GM12878 (cell line): Measurements from ENCODE around the gene ATIC. TPM values are rescaled to one million over a fixed set of nuclear protein-coding genes. Genes with fewer than 3 reads are reported as not detected.

Source experiments
- ATAC-seq: fragments of 200-7000 bp; cut with Tn5 transposase; 3 replicates; pipeline ENCODE4 v1.9.1; 2020; ENCODE audit warnings: mild to moderate bottlenecking, moderate library complexity
- BruUV-seq: library from RNA; stranded (reverse); fragments of 400-500 nt; replicated peaks from 2 replicates; lab custom pipeline; 2021; lab: Mats Ljungman, UMichigan
- CTCF ChIA-PET: fragments of 300-600 bp; sonication (Branson Sonifier 250); formaldehyde crosslinking; extraction: SDS; loops from one replicate; lab custom pipeline; 2021; ENCODE audit warnings: inconsistent platforms; lab: Yijun Ruan, JAX
- POLR2A ChIA-PET: fragments of 350-600 bp; formaldehyde crosslinking; extraction: SDS; loops from one replicate; lab custom pipeline; 2021; ENCODE audit warnings: inconsistent platforms; lab: Charles Lee
- RAD21 ChIA-PET: fragments of 300-600 bp; sonication (Branson Sonifier 250); formaldehyde crosslinking; loops from one replicate; lab custom pipeline; 2023; ENCODE audit warnings: antibody characterized with exemption; ENCODE audit not compliant: unreplicated experiment; lab: Charles Lee
- SMC1A ChIA-PET: fragments of 300-600 bp; sonication (Branson Sonifier 250); formaldehyde crosslinking; loops from one replicate; lab custom pipeline; 2023; ENCODE audit not compliant: unreplicated experiment, uncharacterized antibody; lab: Charles Lee
- DNase-seq: peaks from one replicate; pipeline ENCODE4 v3.0.0-alpha.2; 2011; ENCODE audit warnings: low read depth, low spot score
- FAIRE-seq: peaks from 3 replicates; lab custom pipeline; 2011; peaks lifted over from hg19 to GRCh38; lab: Jason Lieb, UNC
- H2AFZ ChIP-seq: 2 replicates; pipeline ENCODE4 v1.6.0; 2011; ENCODE audit warnings: low read depth, low read length, control low read depth; ENCODE audit not compliant: control insufficient read depth
- H3K27ac ChIP-seq: 2 replicates; pipeline ENCODE4 v1.5.1; 2011; ENCODE audit warnings: control low read depth; ENCODE audit not compliant: control insufficient read depth, insufficient read depth
- H3K27me3 ChIP-seq, 2 experiments: replicated peaks in 1 of 2; 2 replicates each; pipeline versions ENCODE4 v1.6.0 to v1.6.1; 2011; ENCODE audit warnings: low read length in 1 of 2; ENCODE audit not compliant: control insufficient read depth in 2 of 2, insufficient read depth in 2 of 2
- H3K36me3 ChIP-seq, 2 experiments: 2 replicates each; pipeline ENCODE4 v1.5.1; 2011; ENCODE audit warnings: low read length in 1 of 2; ENCODE audit not compliant: control insufficient read depth in 2 of 2, insufficient read depth in 2 of 2
- H3K4me1 ChIP-seq: 2 replicates; pipeline ENCODE4 v1.6.1; 2011; ENCODE audit warnings: mild to moderate bottlenecking, low read length, moderate library complexity, mixed read lengths; ENCODE audit not compliant: control insufficient read depth, insufficient read depth
- H3K4me2 ChIP-seq: 2 replicates; pipeline ENCODE4 v1.6.0; 2011; ENCODE audit warnings: control low read depth; ENCODE audit not compliant: control insufficient read depth, insufficient read depth
- H3K4me3 ChIP-seq: fragments of 200-600 bp; sonication (generic); 2 replicates; pipeline ENCODE4 v1.5.1; 2016
- H3K79me2 ChIP-seq: 2 replicates; pipeline ENCODE4 v1.6.0; 2011; ENCODE audit warnings: low read length; ENCODE audit not compliant: control insufficient read depth, insufficient read depth
- H3K9ac ChIP-seq: 2 replicates; pipeline ENCODE4 v1.8.0; 2011; ENCODE audit warnings: low read length, control low read depth, mixed read lengths; ENCODE audit not compliant: control insufficient read depth, insufficient read depth
- H3K9me3 ChIP-seq: replicated peaks from 3 replicates; pipeline ENCODE4 v1.5.1; 2011; ENCODE audit warnings: mild to moderate bottlenecking, low read length; ENCODE audit not compliant: control insufficient read depth, insufficient read depth
- H4K20me1 ChIP-seq: 2 replicates; pipeline ENCODE4 v1.6.0; 2011; ENCODE audit not compliant: control insufficient read depth, insufficient read depth
- ASH2L ChIP-seq: fragments of 300-600, 200-600 bp; sonication (generic); IDR thresholded peaks from 2 replicates; pipeline ENCODE4 v1.6.1; 2017; ENCODE audit warnings: low read depth, mild to moderate bottlenecking, borderline replicate concordance
- ATF7 ChIP-seq: fragments of 450-650 bp; IDR thresholded peaks from 2 replicates; pipeline ENCODE4 v1.6.1; 2016; ENCODE audit warnings: low read depth, mild to moderate bottlenecking
- BHLHE40 ChIP-seq, 2 experiments: fragments of 450-650 bp in 1 of 2; IDR thresholded peaks; 2 replicates each; pipeline ENCODE4 v1.6.1; 2011 to 2017; ENCODE audit warnings: low read depth in 2 of 2, borderline replicate concordance in 1 of 2, improper control_type of control experiment in 1 of 2, low read length in 1 of 2, mild to moderate bottlenecking in 1 of 2
- CBX3 ChIP-seq: fragments of 200-600 bp; sonication (generic); IDR thresholded peaks from 2 replicates; pipeline ENCODE4 v1.6.1; 2016; ENCODE audit warnings: low read depth, borderline replicate concordance
- CBX5 ChIP-seq: sonication (generic); IDR thresholded peaks from 2 replicates; pipeline ENCODE4 v1.6.1; 2016; ENCODE audit warnings: low read depth, moderate library complexity, mild to moderate bottlenecking, inconsistent platforms
- EED ChIP-seq: sonication (generic); IDR thresholded peaks from 2 replicates; pipeline ENCODE4 v1.6.1; 2016; ENCODE audit warnings: antibody characterized with exemption, low read depth
- HDGF ChIP-seq: fragments of 450-650 bp; IDR thresholded peaks from 2 replicates; pipeline ENCODE4 v1.6.1; 2016; ENCODE audit warnings: antibody characterized with exemption
- MEF2B ChIP-seq: fragments of 450-650 bp; IDR thresholded peaks from 2 replicates; pipeline ENCODE4 v1.6.1; 2018; ENCODE audit warnings: mild to moderate bottlenecking, moderate library complexity; ENCODE audit not compliant: partially characterized antibody, poor library complexity, severe bottlenecking
- RFX5 ChIP-seq: IDR thresholded peaks from 2 replicates; pipeline ENCODE4 v1.6.1; 2011; ENCODE audit warnings: low read depth, low read length, improper control_type of control experiment
- SMC3 ChIP-seq: IDR thresholded peaks from 2 replicates; pipeline ENCODE4 v1.6.1; 2011; ENCODE audit warnings: low read length, improper control_type of control experiment, borderline replicate concordance
- SREBF1 ChIP-seq: IDR thresholded peaks from 2 replicates; pipeline ENCODE4 v1.6.1; 2012; ENCODE audit warnings: mild to moderate bottlenecking, low read length
- SRF ChIP-seq, 2 experiments: IDR thresholded peaks; 2 replicates each; pipeline ENCODE4 v1.6.1; 2011; ENCODE audit warnings: low read depth in 2 of 2, low read length in 2 of 2, mild to moderate bottlenecking in 1 of 2, moderate library complexity in 1 of 2
- ZBED1 ChIP-seq: IDR thresholded peaks from 2 replicates; pipeline ENCODE4 v1.6.1; 2016; ENCODE audit warnings: borderline replicate concordance
- ZNF24 ChIP-seq: fragments of 450-650 bp; IDR thresholded peaks from 2 replicates; pipeline ENCODE4 v1.6.1; 2017; ENCODE audit warnings: antibody characterized with exemption, mild to moderate bottlenecking
- ZNF622 ChIP-seq: fragments of 450-650 bp; IDR thresholded peaks from 2 replicates; pipeline ENCODE4 v1.6.1; 2017; ENCODE audit warnings: mild to moderate bottlenecking, inconsistent platforms
- WGBS: methylation state at CpG from one replicate; pipeline ENCODE4 v1.1.6; 2016; ENCODE audit warnings: low lambda C conversion rate; ENCODE audit not compliant: insufficient replicate concordance, insufficient coverage; ENCODE audit errors: missing lambda C conversion rate; 5-methylcytosine and 5-hydroxymethylcytosine counted together
- in situ Hi-C: fragments of 300-500 bp; cut with MboI; formaldehyde crosslinking; loops from 9 replicates; pipeline ENCODE4 v1.14.3; 2018; ENCODE audit warnings: mixed read lengths
- intact Hi-C: fragments of 100-400 bp; cut with micrococcal nuclease; formaldehyde crosslinking; loops from one replicate; pipeline ENCODE4 v1.14.2; 2022; ENCODE audit not compliant: unreplicated experiment
- polyA plus RNA-seq, 11 experiments: library from polyadenylated mRNA; depleted of rRNA in 4 of 11; unstranded in 6 of 11; stranded (reverse) in 5 of 11; fragments of >200 nt; fragmentation: Nextera tagmentation in 4 of 11; fragmentation: Illumina TruSeq in 1 of 11; extraction: Ambion mirVana in 4 of 11; extraction: Trizol in 1 of 11; gene quantifications; 1 replicate in 1 of 11; 2 replicates in 10 of 11; pipeline versions ENCODE4 v1.2.1 to v1.2.3, GENCODE V29; 2011 to 2016; ENCODE audit warnings: inconsistent platforms in 2 of 11, missing spikeins in 2 of 11, low read depth in 1 of 11
- total RNA-seq, 4 experiments: library from RNA; depleted of rRNA in 3 of 4; stranded (reverse); fragments of >200 nt in 3 of 4; fragmentation: Illumina TruSeq in 1 of 4; extraction: Trizol in 1 of 4; gene quantifications; 2 replicates each; pipeline versions ENCODE4 v1.2.1 to v1.2.3, GENCODE V29; 2013 to 2021
- TF ChIP-seq, protein P1 (sequence below): fragments of 450-650 bp; IDR thresholded peaks from 2 replicates; pipeline ENCODE4 v1.6.1; 2014; ENCODE audit warnings: mild to moderate bottlenecking
- TF ChIP-seq, protein P2 (sequence below): fragments of 450-650 bp; IDR thresholded peaks from 2 replicates; pipeline ENCODE4 v1.6.1; 2018; ENCODE audit warnings: borderline replicate concordance, mild to moderate bottlenecking; ENCODE audit not compliant: partially characterized antibody
- TF ChIP-seq, protein P3 (sequence below): IDR thresholded peaks from 2 replicates; pipeline ENCODE4 v1.6.1; 2012; ENCODE audit warnings: low read depth, low read length, improper control_type of control experiment
- TF ChIP-seq, protein P4 (sequence below): fragments of 450-650 bp; IDR thresholded peaks from 2 replicates; pipeline ENCODE4 v1.6.1; 2016; ENCODE audit warnings: mild to moderate bottlenecking
- TF ChIP-seq, protein P5 (sequence below): fragments of 150-350 bp; IDR thresholded peaks from 2 replicates; pipeline ENCODE4 v1.6.1; 2014; ENCODE audit warnings: mild to moderate bottlenecking, low read depth, low read length

The ATIC gene
- total and polyA plus RNA-seq, 10 of the 15 experiments (the other 5 are each of a cell fraction or from before 2014, with no cell fraction given), result 45.1 to 518 (median 306) TPM

DNA sequence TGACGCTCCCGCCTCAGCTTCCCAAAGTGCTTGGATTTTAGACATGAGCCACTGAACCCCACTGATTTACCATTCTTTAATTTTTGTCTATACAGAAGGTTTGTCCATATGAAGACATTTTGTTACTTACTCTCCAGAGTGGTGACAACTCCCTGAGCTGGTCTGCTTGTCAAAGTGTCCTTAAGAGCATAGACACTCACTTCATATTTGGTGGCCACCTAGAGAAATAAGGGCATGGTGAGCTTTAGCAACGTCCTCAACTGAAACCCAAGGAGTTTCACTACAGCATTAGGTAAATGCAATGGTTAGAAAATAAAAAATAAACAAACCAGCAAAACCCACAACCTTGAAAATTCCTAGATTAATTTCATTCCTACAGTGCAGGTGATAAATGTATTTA is 66.2 kb downstream of the ATIC start:
- in situ Hi-C loops (no loop called here), intact Hi-C loops (no loop called here)
- RAD21 ChIA-PET, result no interaction called here
- no TSS peak for BruUV-seq
- no peak for TF ChIP-seq CBX3
- no peak for TF ChIP-seq SMC3
- TF ChIP-seq BHLHE40 (IDR thresholded peaks at IDR 0.05; ENCODE audit: borderline replicate concordance in 1 of 2, low read depth in 2 of 2, low read length in 1 of 2), result no peak
- TF ChIP-seq ATF7, result no peak
- TF ChIP-seq, protein P1, sequence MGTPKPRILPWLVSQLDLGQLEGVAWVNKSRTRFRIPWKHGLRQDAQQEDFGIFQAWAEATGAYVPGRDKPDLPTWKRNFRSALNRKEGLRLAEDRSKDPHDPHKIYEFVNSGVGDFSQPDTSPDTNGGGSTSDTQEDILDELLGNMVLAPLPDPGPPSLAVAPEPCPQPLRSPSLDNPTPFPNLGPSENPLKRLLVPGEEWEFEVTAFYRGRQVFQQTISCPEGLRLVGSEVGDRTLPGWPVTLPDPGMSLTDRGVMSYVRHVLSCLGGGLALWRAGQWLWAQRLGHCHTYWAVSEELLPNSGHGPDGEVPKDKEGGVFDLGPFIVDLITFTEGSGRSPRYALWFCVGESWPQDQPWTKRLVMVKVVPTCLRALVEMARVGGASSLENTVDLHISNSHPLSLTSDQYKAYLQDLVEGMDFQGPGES, result no peak
- TF ChIP-seq RFX5, result no peak
- TF ChIP-seq, protein P2, sequence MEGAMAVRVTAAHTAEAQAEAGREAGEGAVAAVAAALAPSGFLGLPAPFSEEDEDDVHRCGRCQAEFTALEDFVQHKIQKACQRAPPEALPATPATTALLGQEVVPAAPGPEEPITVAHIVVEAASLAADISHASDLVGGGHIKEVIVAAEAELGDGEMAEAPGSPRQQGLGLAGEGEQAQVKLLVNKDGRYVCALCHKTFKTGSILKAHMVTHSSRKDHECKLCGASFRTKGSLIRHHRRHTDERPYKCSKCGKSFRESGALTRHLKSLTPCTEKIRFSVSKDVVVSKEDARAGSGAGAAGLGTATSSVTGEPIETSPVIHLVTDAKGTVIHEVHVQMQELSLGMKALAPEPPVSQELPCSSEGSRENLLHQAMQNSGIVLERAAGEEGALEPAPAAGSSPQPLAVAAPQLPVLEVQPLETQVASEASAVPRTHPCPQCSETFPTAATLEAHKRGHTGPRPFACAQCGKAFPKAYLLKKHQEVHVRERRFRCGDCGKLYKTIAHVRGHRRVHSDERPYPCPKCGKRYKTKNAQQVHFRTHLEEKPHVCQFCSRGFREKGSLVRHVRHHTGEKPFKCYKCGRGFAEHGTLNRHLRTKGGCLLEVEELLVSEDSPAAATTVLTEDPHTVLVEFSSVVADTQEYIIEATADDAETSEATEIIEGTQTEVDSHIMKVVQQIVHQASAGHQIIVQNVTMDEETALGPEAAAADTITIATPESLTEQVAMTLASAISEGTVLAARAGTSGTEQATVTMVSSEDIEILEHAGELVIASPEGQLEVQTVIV, result no peak
- TF ChIP-seq, protein P3, sequence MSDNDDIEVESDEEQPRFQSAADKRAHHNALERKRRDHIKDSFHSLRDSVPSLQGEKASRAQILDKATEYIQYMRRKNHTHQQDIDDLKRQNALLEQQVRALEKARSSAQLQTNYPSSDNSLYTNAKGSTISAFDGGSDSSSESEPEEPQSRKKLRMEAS, result no peak
- no peak for TF ChIP-seq MEF2B
- TF ChIP-seq SREBF1, result no peak
- no peak for TF ChIP-seq SRF (IDR thresholded peaks at IDR 0.05; ENCODE audit: low read depth in 2 of 2, low read length in 2 of 2)
- TF ChIP-seq, protein P4, sequence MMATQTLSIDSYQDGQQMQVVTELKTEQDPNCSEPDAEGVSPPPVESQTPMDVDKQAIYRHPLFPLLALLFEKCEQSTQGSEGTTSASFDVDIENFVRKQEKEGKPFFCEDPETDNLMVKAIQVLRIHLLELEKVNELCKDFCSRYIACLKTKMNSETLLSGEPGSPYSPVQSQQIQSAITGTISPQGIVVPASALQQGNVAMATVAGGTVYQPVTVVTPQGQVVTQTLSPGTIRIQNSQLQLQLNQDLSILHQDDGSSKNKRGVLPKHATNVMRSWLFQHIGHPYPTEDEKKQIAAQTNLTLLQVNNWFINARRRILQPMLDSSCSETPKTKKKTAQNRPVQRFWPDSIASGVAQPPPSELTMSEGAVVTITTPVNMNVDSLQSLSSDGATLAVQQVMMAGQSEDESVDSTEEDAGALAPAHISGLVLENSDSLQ, result no peak
- TF ChIP-seq HDGF, result no peak
- no peak for TF ChIP-seq CBX5
- TF ChIP-seq ZNF24, result no peak
- no peak for TF ChIP-seq ASH2L
- TF ChIP-seq, protein P5, sequence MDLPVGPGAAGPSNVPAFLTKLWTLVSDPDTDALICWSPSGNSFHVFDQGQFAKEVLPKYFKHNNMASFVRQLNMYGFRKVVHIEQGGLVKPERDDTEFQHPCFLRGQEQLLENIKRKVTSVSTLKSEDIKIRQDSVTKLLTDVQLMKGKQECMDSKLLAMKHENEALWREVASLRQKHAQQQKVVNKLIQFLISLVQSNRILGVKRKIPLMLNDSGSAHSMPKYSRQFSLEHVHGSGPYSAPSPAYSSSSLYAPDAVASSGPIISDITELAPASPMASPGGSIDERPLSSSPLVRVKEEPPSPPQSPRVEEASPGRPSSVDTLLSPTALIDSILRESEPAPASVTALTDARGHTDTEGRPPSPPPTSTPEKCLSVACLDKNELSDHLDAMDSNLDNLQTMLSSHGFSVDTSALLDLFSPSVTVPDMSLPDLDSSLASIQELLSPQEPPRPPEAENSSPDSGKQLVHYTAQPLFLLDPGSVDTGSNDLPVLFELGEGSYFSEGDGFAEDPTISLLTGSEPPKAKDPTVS, result no peak
- TF ChIP-seq ZBED1, result no peak
- TF ChIP-seq ZNF622, result no peak
- no peak for TF ChIP-seq EED
- Histone ChIP-seq H3K4me2 (no peak overlapping the region), H3K27ac (no peak overlapping the region), H4K20me1 (no peaks in the 10 kb centered on the region), H3K4me3 (no peak overlapping the region), H3K27me3 (no peaks in the 10 kb centered on the region), H3K4me1 (no peaks in the 10 kb centered on the region), H2AFZ (no peak overlapping the region), H3K36me3 (no peaks in the 10 kb centered on the region; a peak in 1 of 4 replicates), H3K79me2 (no peaks in the 10 kb centered on the region), H3K9me3 (no peaks in the 10 kb centered on the region; the same call in 1 of the 3 replicates), H3K9ac (no peak overlapping the region)
- ATAC-seq, result no peak
- SMC1A ChIA-PET, result no interaction called here
- 96% methylated on average over 3 of the region's 3 CpGs for WGBS
- POLR2A ChIA-PET, result no interaction called here
- CTCF ChIA-PET, result interaction anchor here (0.5 to 1.6 kb wide), 4 partner anchors 10 to 33 kb away, joined by 3 to 4 read pairs (median 3); no protein-coding TSS in a partner anchor
- no peak for DNase-seq
- no peak for FAIRE-seq
